GM15510 (cell line): ENCODE data around the gene PSMD3.

Experiments
- POLR2A ChIP-seq: IDR thresholded peaks from 3 replicates; pipeline ENCODE4 v1.6.1; 2011; ENCODE audit warnings: borderline replicate concordance; ENCODE audit not compliant: insufficient read length; ENCODE audit errors: extremely low read depth

PSMD3 gene

GRCh38 chr17:40041196-40041595 is 60.6 kb downstream of the PSMD3 start:
- no peak for TF ChIP-seq POLR2A
